ENCODE results near the gene GRM1. TPM values are rescaled to one million over a fixed set of nuclear protein-coding genes. Genes with fewer than 3 reads are reported as not detected.
A peak's percentile ranks its signal among the peaks of the same experiment; 100 is the strongest.

Gene GRM1
- total and polyA plus RNA-seq, 8 donors: not detected

DNA sequence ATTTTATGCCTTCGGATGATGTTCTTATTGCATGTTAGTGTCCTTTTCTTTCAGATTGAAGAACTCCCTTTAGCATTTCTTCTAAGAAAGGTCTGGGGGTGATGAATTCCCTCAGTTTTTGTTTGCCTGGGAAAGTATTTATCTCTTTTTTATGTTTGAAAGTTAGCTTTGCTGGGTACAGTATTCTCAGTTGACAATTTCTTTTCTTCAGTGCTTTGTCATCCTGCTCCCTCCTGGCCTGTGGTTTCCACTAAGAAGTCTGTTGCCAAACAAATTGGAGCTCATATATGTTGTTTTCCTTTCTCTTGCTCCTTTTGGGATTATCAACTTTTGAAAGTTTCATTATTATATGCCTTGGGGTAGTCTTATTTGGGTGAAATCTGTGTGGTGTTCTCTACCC is 11.5 kb downstream of the GRM1 start:
- H3K4me1 ChIP-seq: no peaks in the 10 kb centered on the region
- 91 to 97% (median 93%) methylated on average over 1 of the region's 1 CpG for WGBS, 5 donors
- H3K27ac ChIP-seq: no peak overlapping the region
- no peak for TF ChIP-seq POLR2AphosphoS5 (IDR thresholded peaks at IDR 0.05)
- no peak for TF ChIP-seq POLR2A (IDR thresholded peaks at IDR 0.05)
- no peak for TF ChIP-seq EP300 (IDR thresholded peaks at IDR 0.05)
- TF ChIP-seq CTCF (IDR thresholded peaks at IDR 0.05): no peak
- peaks cover 8 to 30% (median 15%) of the 10 kb centered on the region in 4 donors for H3K9me3 ChIP-seq
- no peaks in the 10 kb centered on the region for H3K27me3 ChIP-seq
- DNase-seq: no peak
- intact Hi-C loops (cut with DNase I; ENCODE audit: low total_unique reads): no loop called here
- H3K36me3 ChIP-seq: no peaks in the 10 kb centered on the region
- H3K4me3 ChIP-seq: no peak overlapping the region

GRCh38 chr6:146041282-146041681 is 12.4 kb downstream of the GRM1 start:
- H3K4me3 ChIP-seq: no peak overlapping the region
- H3K4me1 ChIP-seq: no peaks in the 10 kb centered on the region
- intact Hi-C loops (cut with DNase I; ENCODE audit: low total_unique reads): no loop called here
- TF ChIP-seq CTCF (IDR thresholded peaks at IDR 0.05) (no peak), POLR2A (IDR thresholded peaks at IDR 0.05) (no peak), EP300 (IDR thresholded peaks at IDR 0.05) (no peak), POLR2AphosphoS5 (IDR thresholded peaks at IDR 0.05) (no peak)
- H3K27me3 ChIP-seq: no peaks in the 10 kb centered on the region
- peaks cover 8 to 30% (median 15%) of the 10 kb centered on the region in 4 donors for H3K9me3 ChIP-seq
- DNase-seq: peak in 1 of 2 donors; percentile 11
- WGBS, 5 donors: 23 to 60% (median 38%) methylated on average over 1 of the region's 1 CpG
- H3K36me3 ChIP-seq: no peaks in the 10 kb centered on the region
- H3K27ac ChIP-seq: no peak overlapping the region

GRCh38 chr6:146047371-146047770 is 18.5 kb downstream of the GRM1 start:
- no peak for TF ChIP-seq CTCF (IDR thresholded peaks at IDR 0.05)
- TF ChIP-seq POLR2A (IDR thresholded peaks at IDR 0.05): no peak
- TF ChIP-seq POLR2AphosphoS5 (IDR thresholded peaks at IDR 0.05): no peak
- no peak for TF ChIP-seq EP300 (IDR thresholded peaks at IDR 0.05)
- H3K36me3 ChIP-seq: no peaks in the 10 kb centered on the region
- H3K4me1 ChIP-seq: no peaks in the 10 kb centered on the region
- no peaks in the 10 kb centered on the region for H3K27me3 ChIP-seq
- DNase-seq: no peak
- 25 to 48% (median 29%) methylated on average over 2 of the region's 2 CpGs for WGBS, 5 donors
- intact Hi-C loops (cut with DNase I; ENCODE audit: low total_unique reads): no loop called here
- H3K9me3 ChIP-seq: peaks cover 0 to 3% (median 0%) of the 10 kb centered on the region in 4 donors
- H3K27ac ChIP-seq: no peak overlapping the region
- H3K4me3 ChIP-seq: no peak overlapping the region

GRCh38 chr6:146050168-146050567 is 21.3 kb downstream of the GRM1 start:
- H3K27me3 ChIP-seq: no peaks in the 10 kb centered on the region
- 56 to 81% (median 72%) methylated on average over 1 of the region's 1 CpG for WGBS, 5 donors
- no peak overlapping the region for H3K4me3 ChIP-seq
- H3K9me3 ChIP-seq: no peaks in the 10 kb centered on the region
- H3K36me3 ChIP-seq: no peaks in the 10 kb centered on the region
- H3K27ac ChIP-seq: no peak overlapping the region
- TF ChIP-seq POLR2A (IDR thresholded peaks at IDR 0.05) (no peak), CTCF (IDR thresholded peaks at IDR 0.05) (no peak), POLR2AphosphoS5 (IDR thresholded peaks at IDR 0.05) (no peak), EP300 (IDR thresholded peaks at IDR 0.05) (no peak)
- intact Hi-C loops (cut with DNase I; ENCODE audit: low total_unique reads): no loop called here
- H3K4me1 ChIP-seq: no peaks in the 10 kb centered on the region
- DNase-seq: no peak

Data from stomach (tissue), 9 donors.